ENCODE results near the gene MKLN1.

MKLN1 gene

DNA sequence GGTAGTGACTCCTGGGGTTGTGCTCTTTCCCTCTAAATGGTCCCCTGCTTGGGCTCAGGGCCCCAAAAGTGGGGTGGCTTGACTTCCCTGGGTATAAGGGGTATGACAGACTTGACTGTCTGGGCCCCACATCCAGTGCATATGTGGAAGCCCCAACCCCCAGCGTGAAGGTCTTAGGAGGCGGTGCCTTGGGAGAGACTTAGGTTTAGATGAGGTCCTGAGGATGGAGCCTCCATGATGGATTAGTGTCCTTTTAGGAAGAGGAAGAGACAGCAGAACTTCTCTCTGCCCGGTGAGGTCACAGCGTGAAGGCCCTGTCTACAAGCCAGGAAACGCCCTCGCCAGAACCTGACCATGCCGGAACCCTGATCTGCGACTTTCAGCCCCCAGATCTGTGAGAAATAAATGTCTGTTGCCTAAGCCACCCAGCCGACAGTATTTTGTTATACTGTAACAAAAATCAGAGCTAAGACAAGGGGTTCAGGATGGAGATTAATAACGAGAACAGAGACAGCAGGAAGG lies 205.0 kb downstream of the MKLN1 start:
- TF ChIP-seq CTCF (IDR thresholded peaks at IDR 0.05; ENCODE audit: low read depth, low read length), result no peak

DNA sequence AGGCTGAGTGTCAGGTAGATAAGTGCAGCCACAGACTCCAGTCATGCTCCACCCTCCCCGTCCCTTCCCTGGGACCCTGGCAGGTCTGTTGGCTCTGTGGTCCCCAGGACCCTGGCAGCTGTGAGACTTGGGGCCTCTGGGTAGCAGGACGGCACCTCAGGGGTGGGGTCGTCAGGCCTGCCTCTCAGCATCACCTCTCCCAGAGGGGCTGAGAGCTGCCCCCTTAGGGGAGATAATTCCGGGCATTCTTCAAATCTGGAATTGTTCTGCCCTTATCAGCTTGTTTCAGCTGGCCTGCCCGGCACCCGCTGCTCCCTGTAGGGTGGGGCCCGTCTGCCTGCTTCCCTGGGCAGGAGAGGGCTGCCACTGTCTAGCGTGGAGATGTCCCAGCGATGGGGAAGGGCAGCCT lies 205.5 kb downstream of the MKLN1 start:
- no peak for TF ChIP-seq CTCF (IDR thresholded peaks at IDR 0.05; ENCODE audit: low read depth, low read length)
- no peak for DNase-seq (ENCODE audit: extremely low read depth, low read depth)

More for the DNA sequence above, 205.0 kb downstream of the MKLN1 start:
- no peak for DNase-seq (ENCODE audit: extremely low read depth, low read depth)

- no peak for TF ChIP-seq CTCF (IDR thresholded peaks at IDR 0.05; ENCODE audit: low read depth, low read length)
- DNase-seq (ENCODE audit: extremely low read depth, low read depth), result no peak
Measured at GRCh38 chr7:131533566-131534561, 206.2 kb downstream of the MKLN1 start.

- TF ChIP-seq CTCF (IDR thresholded peaks at IDR 0.05; ENCODE audit: low read depth, low read length), result no peak
- no peak for DNase-seq (ENCODE audit: extremely low read depth, low read depth)
Measured at GRCh38 chr7:131536361-131536849, 208.7 kb downstream of the MKLN1 start.

DNA sequence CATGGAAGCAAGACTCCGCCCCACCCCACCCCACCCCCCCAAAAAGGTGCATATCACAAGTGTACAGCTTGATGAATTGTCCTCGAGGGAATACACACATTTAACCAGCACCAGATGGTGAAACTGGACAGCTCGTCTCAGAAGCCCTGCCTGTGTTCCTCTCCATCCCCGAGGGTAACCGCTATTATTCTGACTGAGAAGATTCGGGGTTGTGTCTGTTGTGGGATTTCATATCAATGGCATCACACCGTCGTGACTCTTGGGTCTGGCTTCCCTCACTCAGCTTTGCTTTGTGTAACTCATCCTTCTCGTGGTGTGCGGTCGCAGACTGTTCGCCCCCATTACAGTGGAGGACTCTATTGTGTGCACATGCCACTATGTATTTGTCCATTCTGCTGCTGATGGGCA lies 209.9 kb downstream of the MKLN1 start:
- DNase-seq (ENCODE audit: extremely low read depth, low read depth), result no peak
- no peak for TF ChIP-seq CTCF (IDR thresholded peaks at IDR 0.05; ENCODE audit: low read depth, low read length)

DNA sequence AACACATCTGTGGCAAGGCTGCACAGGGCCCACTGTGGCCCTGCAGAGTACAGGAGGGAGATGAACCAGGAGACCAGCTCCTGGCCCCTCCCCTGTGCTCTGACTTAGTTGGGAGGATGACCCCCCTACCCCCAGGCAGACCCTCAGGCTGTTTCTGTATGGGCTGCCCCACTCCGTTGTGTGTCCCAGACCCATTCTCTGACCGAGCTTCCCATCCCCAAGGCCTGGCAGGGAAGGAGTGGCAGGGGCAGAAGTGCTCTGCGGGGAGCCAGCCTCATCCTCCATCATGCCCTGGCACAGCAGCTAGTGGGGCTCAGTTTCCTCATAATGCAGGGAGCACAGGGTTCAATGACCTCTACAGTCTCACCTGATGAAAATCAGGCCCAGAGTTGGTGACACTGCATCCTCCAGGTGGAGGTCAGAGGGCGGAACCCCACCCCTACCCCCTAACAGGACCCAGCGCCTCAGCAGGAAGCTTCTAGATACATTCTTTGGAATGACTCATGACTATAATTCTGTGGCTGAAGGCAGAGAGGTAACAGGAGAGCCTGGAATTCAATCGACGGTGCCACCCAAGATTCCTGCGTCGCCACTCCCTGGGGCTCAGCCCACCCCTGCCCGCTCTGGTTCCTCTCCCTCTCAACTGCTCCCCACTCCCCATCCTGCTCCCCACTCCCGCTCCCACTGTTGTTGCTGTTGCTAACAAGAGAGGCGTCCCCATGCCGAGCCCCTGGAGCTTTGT lies 210.6 kb downstream of the MKLN1 start:
- no peak for TF ChIP-seq CTCF (IDR thresholded peaks at IDR 0.05; ENCODE audit: low read depth, low read length)
- DNase-seq (ENCODE audit: extremely low read depth, low read depth), result no peak
